ENCODE data around the gene MRPS26. TPM values are rescaled to one million over a fixed set of nuclear protein-coding genes. Genes with fewer than 3 reads are reported as not detected.
A peak's percentile ranks its signal among the peaks of the same experiment; 100 is the strongest.

MRPS26 gene
- total and polyA plus RNA-seq, 10 of the 15 experiments (the other 5 are each of a cell fraction or from before 2014, with no cell fraction given): 3.9 to 95.3 (median 46.5) TPM

DNA sequence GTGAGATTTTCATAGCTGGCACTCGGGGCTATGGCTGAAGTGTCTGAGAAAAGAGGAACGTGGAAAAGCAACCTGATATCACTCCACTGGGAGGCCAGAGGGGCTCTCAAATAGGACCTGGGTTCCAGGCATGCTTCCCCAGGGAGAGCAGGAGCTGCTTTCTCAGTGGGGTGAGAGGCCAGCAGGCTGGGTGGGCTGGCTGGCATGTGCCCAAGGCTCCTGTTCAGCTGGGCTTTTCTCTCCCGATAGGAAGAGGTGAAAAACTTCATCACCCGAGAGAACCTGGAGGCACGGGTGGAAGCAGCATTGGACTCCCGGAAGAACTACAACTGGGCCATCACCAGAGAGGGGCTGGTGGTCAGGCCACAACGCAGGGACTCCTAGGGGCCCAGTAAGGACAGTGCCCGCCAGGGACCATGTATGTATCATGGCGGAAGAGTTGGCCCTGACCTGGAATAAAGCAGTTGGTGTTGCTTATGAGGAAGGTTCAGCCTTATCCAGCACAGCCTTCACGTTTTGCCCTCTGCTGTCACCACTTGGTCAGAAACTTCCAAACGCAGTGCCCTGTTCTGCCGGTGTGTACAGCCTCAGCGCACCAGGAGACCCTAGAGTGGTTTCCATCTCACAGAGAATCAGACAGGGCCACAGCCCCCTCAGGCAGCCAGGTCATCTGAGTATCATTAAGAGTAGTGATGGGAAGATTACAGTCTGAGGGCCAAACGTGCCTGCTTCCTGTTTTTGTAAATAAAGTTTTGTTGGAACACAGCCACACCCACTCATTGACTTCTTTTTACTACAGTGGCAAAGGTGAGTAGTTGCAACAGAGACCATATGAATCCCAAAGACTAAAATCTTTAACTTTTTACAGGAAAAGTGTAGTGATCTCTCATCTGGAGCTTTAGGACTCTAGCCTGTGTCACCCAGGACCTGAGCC is 1.9 kb downstream of the MRPS26 start:
- in situ Hi-C loops (cut with MboI) (no loop called here), intact Hi-C loops (cut with micrococcal nuclease; ENCODE audit: unreplicated experiment) (loop anchor here (10.0 kb wide), 1 partner anchor 157 kb away; the partner anchor contains the start of genes DDRGK1 and ITPA)
- Histone ChIP-seq H3K36me3 (ENCODE audit: control insufficient read depth in 2 of 2, insufficient read depth in 2 of 2, low read length in 1 of 2) (peaks cover 4 to 6% of the 10 kb centered on the region in 2 experiments; a peak in 1 of 4 replicates), H3K4me1 (ENCODE audit: control insufficient read depth, insufficient read depth, low read length) (no peaks in the 10 kb centered on the region; the same call in 1 of the 2 replicates), H3K79me2 (ENCODE audit: control insufficient read depth, insufficient read depth, low read length) (peaks cover 13% of the 10 kb centered on the region), H4K20me1 (ENCODE audit: control insufficient read depth, insufficient read depth) (no peaks in the 10 kb centered on the region), H3K4me2 (ENCODE audit: control insufficient read depth, insufficient read depth) (peak overlapping the region; percentile 70; the same call in 1 of the 2 replicates), H3K9me3 (replicated peaks; ENCODE audit: control insufficient read depth, insufficient read depth, low read length) (no peaks in the 10 kb centered on the region), H3K9ac (ENCODE audit: control insufficient read depth, insufficient read depth, low read length) (no peak overlapping the region), H3K27ac (ENCODE audit: control insufficient read depth, insufficient read depth) (no peak overlapping the region), H3K4me3 (no peak overlapping the region), H2AFZ (ENCODE audit: control insufficient read depth, low read depth, low read length) (no peak overlapping the region), H3K27me3 (replicated peaks in 1 of 2; ENCODE audit: control insufficient read depth in 2 of 2, insufficient read depth in 2 of 2, low read length in 1 of 2) (no peaks in the 10 kb centered on the region)
- POLR2A ChIA-PET: no interaction called here
- SMC1A ChIA-PET (ENCODE audit: uncharacterized antibody, unreplicated experiment): no interaction called here
- no peak for DNase-seq (ENCODE audit: low read depth, low spot score)
- CTCF ChIA-PET: no interaction called here
- RAD21 ChIA-PET (ENCODE audit: unreplicated experiment): no interaction called here
- FAIRE-seq: no peak
- WGBS (ENCODE audit: insufficient coverage, insufficient replicate concordance, low lambda C conversion rate, missing lambda C conversion rate): 83% methylated on average over 14 of the region's 14 CpGs
- no peak for ATAC-seq
- TF ChIP-seq, protein P1, sequence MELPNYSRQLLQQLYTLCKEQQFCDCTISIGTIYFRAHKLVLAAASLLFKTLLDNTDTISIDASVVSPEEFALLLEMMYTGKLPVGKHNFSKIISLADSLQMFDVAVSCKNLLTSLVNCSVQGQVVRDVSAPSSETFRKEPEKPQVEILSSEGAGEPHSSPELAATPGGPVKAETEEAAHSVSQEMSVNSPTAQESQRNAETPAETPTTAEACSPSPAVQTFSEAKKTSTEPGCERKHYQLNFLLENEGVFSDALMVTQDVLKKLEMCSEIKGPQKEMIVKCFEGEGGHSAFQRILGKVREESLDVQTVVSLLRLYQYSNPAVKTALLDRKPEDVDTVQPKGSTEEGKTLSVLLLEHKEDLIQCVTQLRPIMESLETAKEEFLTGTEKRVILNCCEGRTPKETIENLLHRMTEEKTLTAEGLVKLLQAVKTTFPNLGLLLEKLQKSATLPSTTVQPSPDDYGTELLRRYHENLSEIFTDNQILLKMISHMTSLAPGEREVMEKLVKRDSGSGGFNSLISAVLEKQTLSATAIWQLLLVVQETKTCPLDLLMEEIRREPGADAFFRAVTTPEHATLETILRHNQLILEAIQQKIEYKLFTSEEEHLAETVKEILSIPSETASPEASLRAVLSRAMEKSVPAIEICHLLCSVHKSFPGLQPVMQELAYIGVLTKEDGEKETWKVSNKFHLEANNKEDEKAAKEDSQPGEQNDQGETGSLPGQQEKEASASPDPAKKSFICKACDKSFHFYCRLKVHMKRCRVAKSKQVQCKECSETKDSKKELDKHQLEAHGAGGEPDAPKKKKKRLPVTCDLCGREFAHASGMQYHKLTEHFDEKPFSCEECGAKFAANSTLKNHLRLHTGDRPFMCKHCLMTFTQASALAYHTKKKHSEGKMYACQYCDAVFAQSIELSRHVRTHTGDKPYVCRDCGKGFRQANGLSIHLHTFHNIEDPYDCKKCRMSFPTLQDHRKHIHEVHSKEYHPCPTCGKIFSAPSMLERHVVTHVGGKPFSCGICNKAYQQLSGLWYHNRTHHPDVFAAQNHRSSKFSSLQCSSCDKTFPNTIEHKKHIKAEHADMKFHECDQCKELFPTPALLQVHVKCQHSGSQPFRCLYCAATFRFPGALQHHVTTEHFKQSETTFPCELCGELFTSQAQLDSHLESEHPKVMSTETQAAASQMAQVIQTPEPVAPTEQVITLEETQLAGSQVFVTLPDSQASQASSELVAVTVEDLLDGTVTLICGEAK (IDR thresholded peaks at IDR 0.05; ENCODE audit: borderline replicate concordance): peak; percentile 88
- TF ChIP-seq, protein P2, sequence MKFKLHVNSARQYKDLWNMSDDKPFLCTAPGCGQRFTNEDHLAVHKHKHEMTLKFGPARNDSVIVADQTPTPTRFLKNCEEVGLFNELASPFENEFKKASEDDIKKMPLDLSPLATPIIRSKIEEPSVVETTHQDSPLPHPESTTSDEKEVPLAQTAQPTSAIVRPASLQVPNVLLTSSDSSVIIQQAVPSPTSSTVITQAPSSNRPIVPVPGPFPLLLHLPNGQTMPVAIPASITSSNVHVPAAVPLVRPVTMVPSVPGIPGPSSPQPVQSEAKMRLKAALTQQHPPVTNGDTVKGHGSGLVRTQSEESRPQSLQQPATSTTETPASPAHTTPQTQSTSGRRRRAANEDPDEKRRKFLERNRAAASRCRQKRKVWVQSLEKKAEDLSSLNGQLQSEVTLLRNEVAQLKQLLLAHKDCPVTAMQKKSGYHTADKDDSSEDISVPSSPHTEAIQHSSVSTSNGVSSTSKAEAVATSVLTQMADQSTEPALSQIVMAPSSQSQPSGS (IDR thresholded peaks at IDR 0.05; ENCODE audit: low read length): no peak
- TSS peak; percentile 68 for BruUV-seq (replicated peaks)

All from GM12878 (cell line).